Ascending aorta (tissue), 2 donors: ENCODE measurements around the gene TEX30. TPM values are rescaled to one million over a fixed set of nuclear protein-coding genes. Genes with fewer than 3 reads are reported as not detected.
A peak's percentile ranks its signal among the peaks of the same experiment; 100 is the strongest.

ENCODE experiments used
- DNase-seq, 2 donors: peaks; one replicate each; pipeline ENCODE4 v3.0.0-alpha.2; 2019; ENCODE audit warnings: low spot score in 2 of 2
- H3K27ac ChIP-seq, 2 donors: fragments of 200-600 bp; sonication (generic); one replicate each; pipeline ENCODE4 v1.5.1; 2016 to 2017; ENCODE audit warnings: mild to moderate bottlenecking in 1 of 2
- H3K27me3 ChIP-seq: fragments of 200-600 bp; sonication (generic); one replicate; pipeline ENCODE4 v1.5.1; 2017
- H3K36me3 ChIP-seq, 2 donors: fragments of 200-600 bp; sonication (generic); one replicate each; pipeline ENCODE4 v1.5.1; 2016
- H3K4me1 ChIP-seq, 2 donors: fragments of 200-600 bp; sonication (generic); one replicate each; pipeline ENCODE4 v1.5.1; 2016 to 2017; ENCODE audit warnings: mild to moderate bottlenecking in 1 of 2
- H3K4me3 ChIP-seq, 2 donors: fragments of 200-600 bp; sonication (generic); one replicate each; pipeline ENCODE4 v1.5.1; 2016 to 2017; ENCODE audit warnings: mild to moderate bottlenecking in 1 of 2
- H3K9me3 ChIP-seq, 2 donors: fragments of 200-600 bp; sonication (generic); one replicate each; pipeline ENCODE4 v1.5.1; 2016
- intact Hi-C: fragments of 100-400 bp; cut with DNase I; formaldehyde crosslinking; loops from one replicate; pipeline ENCODE4 v1.15.1; 2023
- total RNA-seq: library from RNA; depleted of rRNA; stranded (reverse); fragments of >200 nt; gene quantifications from one replicate; pipeline ENCODE4 v1.1.0, GENCODE V29; 2016
- TF ChIP-seq, protein P1 (sequence below), 3 experiments: fragments of 200-600 bp in 2 of 3; fragments of 450-650 bp in 1 of 3; sonication (generic) in 2 of 3; IDR thresholded peaks; one replicate each; pipeline ENCODE4 v1.5.1; 2016 to 2019; ENCODE audit warnings: antibody characterized with exemption in 3 of 3, mild to moderate bottlenecking in 1 of 3, moderate library complexity in 1 of 3

The TEX30 gene
- total RNA-seq, 1 donor from 2014 or later: 1.4 TPM

DNA sequence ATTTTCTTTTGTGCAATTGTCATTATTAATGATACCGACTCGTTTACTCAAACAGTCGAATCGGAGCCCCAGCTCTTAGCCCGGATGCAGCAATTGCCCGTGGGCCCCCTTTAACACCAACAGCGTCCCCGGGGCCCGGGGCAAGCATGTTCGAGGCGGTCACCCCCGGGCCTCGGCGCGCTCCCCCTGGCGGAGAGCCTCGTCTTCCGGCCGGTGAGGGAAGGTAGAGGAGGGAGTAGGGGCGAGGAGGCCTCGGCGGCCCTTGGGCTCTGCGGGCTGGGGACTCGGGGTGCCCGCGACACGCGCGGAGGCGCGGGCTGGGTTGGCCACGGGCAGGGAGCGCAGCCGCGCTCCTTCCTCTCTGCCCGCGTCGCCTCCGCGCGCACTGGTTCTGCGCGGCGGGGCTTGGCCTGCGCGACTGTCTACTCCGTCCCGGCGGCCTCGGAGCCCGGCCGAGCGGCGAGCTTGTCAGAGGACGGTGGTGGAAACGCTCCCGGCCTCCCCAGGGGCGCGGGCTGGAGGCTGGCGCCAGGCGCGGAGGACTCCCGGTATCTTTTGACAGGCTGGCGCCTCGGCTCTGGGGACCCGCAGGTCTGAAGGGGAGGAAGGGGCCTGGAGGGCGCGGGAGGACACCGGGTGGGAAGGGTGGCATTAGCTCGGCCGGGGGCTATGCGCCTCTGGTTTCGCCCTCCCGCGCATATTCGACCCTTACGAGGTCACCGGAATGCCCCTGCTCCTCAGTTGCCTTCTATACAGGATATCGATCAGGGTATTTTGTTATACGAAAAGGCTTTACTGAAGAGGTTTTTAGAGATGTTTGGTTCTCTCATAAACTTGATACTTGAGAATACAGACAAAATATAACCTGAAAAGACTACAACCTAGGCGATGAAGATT lies 26.8 kb upstream of the TEX30 start:
- Histone ChIP-seq H3K27ac (peak overlapping the region; percentile 86), H3K4me3 (peak overlapping the region; percentile 86 to 89), H3K4me1 (peaks cover 7% of the 10 kb centered on the region in 2 donors), H3K36me3 (no peaks in the 10 kb centered on the region), H3K27me3 (no peaks in the 10 kb centered on the region), H3K9me3 (no peaks in the 10 kb centered on the region)
- DNase-seq: peak; percentile 27 to 87
- intact Hi-C loops: loop anchor here (1.0 kb wide), 2 partner anchors 27 to 203 kb away; partner anchors contain the start of gene TEX30
- TF ChIP-seq, protein P1, sequence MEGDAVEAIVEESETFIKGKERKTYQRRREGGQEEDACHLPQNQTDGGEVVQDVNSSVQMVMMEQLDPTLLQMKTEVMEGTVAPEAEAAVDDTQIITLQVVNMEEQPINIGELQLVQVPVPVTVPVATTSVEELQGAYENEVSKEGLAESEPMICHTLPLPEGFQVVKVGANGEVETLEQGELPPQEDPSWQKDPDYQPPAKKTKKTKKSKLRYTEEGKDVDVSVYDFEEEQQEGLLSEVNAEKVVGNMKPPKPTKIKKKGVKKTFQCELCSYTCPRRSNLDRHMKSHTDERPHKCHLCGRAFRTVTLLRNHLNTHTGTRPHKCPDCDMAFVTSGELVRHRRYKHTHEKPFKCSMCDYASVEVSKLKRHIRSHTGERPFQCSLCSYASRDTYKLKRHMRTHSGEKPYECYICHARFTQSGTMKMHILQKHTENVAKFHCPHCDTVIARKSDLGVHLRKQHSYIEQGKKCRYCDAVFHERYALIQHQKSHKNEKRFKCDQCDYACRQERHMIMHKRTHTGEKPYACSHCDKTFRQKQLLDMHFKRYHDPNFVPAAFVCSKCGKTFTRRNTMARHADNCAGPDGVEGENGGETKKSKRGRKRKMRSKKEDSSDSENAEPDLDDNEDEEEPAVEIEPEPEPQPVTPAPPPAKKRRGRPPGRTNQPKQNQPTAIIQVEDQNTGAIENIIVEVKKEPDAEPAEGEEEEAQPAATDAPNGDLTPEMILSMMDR (IDR thresholded peaks at IDR 0.05): peak; percentile 54 to 74 (median 62)

DNA sequence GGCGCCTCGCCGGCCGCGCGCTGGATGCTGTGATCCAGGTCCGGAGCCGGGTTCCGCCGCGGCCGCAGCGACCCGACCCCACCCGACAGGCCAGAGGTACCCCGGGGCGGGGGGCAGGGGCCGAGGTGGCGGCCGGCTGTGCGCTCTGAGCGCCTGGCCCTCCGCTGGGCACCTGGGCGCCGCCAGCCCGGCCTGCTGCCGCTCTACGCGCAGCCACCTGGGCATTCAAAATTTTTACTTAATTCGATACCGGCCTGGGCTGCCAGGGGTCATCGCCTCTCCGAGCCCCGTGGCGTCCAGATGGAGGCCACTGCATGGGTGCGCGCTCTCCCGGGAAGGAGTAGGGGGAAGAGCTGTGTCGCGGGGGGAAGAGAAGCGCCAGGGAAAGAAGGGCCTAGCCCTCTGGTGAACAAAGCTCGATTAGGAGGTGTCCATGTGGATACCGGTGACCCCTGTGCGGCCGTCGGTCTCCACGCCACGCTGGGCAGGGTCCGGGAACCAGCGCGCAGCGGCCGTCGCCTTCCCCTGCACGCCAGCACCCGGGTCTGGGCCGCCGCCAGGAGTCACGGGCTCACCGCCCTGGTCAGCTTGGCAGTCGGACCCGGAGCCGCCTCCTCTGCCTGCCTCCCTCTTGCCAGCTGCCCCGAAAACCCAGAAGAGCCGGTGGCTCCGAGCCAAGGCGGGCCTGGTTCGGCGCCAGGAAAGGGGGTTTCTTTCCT lies 26.0 kb upstream of the TEX30 start:
- Histone ChIP-seq H3K27ac (peak overlapping the region; percentile 86), H3K27me3 (no peaks in the 10 kb centered on the region), H3K4me1 (peaks cover 7% of the 10 kb centered on the region in 2 donors), H3K4me3 (peak overlapping the region; percentile 86 to 89), H3K9me3 (no peaks in the 10 kb centered on the region), H3K36me3 (no peaks in the 10 kb centered on the region)
- peak in 1 of 2 donors; percentile 71 for DNase-seq
- intact Hi-C loops: loop anchor here (1.0 kb wide), 3 partner anchors 26 to 202 kb away; partner anchors contain the start of genes ERCC5 and TEX30
- TF ChIP-seq, protein P1 (IDR thresholded peaks at IDR 0.05): no peak

DNA sequence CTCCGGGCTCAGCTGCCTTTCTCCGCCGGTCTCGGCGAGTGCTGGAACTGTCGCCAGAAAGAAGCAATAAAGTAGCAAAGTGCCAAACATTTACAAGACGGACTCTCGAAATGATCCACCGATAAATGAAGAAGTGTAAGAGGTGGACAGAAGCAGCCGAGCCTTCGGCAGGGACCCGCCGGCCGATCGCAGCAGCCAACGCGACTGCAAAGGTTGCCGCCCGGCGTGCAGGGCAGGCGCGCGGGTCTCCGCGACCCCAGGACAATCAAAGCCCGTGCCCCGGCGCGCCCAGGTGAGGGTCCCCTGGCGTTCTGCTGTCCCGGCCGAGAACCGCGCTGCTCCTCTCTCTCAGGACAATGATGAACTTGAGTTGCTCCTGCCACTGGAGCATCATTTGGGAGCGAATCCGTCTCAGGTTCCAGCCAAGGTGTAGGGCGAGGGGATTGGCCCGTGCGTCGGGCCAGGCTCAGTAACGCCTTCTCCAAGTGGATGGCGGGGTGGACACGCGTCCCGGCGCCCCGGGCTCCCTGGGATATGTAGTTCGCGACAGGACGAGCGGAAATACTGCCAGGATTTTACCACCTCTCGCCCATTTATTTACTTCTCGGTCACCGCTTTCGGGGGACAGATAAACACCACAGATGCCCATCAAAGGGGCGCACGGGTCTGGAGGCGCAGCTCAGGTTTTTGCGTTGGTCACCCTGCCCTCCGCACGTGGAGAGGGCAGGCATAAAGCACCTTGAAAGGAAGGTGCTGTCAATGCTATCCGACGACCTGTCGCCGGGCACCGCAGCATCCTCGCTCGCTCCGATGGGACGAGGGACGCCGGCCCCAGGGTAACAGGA lies 25.2 kb upstream of the TEX30 start, which contains the start of the genes BIVM and POGLUT2:
Gene BIVM (plus strand): TSS at position 539 of the 845 bp plus-strand sequence. CDS start 8,149 bp downstream, outside the sequence.
Gene POGLUT2 (minus strand): TSS at position 396 of the 845 bp plus-strand sequence. CDS start 306 bp downstream, at position 90.
- intact Hi-C loops: loop anchor here (1.0 kb wide), 1 partner anchor 47 kb away; the partner anchor contains the start of gene ERCC5

DNA sequence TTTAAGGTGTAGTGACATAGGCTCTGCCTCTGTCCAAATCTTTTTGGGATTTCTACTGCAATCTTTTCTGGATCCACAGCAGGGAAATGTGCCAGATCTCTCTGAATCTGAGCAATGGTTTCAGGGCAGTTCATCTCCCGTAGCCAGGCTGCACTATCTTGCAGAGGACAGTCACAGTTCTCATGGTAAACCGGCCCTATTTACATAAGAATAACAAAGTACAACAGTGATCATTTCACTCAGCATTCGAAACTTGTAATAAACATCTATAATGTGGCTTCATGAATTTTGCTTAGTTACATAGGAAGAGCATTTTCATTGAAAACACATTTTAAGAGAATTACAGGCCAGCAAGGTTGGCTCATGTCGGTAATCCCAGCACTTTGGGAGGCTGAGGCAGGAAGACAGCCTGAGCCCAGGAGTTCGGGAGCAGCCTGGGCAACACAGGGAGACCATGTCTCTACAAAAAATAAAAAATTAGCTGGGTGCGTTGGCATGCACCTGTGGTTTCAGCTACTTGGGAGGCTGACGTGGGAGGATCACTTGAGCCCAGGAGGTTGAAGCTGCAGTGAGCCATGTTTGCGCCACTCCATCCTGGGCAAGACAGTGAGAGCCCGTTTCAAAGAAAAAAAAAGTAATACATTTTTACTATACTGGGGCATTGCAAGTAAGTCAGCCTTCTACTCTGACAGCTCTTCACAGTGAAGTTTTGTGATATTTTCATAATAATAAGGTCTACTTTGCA lies 20.2 kb upstream of the TEX30 start:
- Histone ChIP-seq H3K4me3 (no peak overlapping the region), H3K4me1 (no peaks in the 10 kb centered on the region), H3K9me3 (no peaks in the 10 kb centered on the region), H3K27me3 (no peaks in the 10 kb centered on the region), H3K27ac (no peak overlapping the region), H3K36me3 (peaks cover 5 to 23% of the 10 kb centered on the region in 2 donors)
- no peak for DNase-seq
- intact Hi-C loops: no loop called here
- TF ChIP-seq, protein P1 (IDR thresholded peaks at IDR 0.05): no peak

More for the DNA sequence above, 25.2 kb upstream of the TEX30 start, which contains the start of the genes BIVM and POGLUT2:
- DNase-seq: peak; percentile 65 to 94
- H3K4me1 ChIP-seq: peaks cover 7% of the 10 kb centered on the region in 2 donors
- H3K36me3 ChIP-seq: no peaks in the 10 kb centered on the region
- H3K4me3 ChIP-seq: peak within 1 kb of the TSS; percentile 86 to 89
- H3K27ac ChIP-seq: peak within 1 kb of the TSS; percentile 86
- TF ChIP-seq, protein P1 (IDR thresholded peaks at IDR 0.05): no peak
- H3K27me3 ChIP-seq: no peaks in the 10 kb centered on the region
- H3K9me3 ChIP-seq: no peaks in the 10 kb centered on the region
